IMR-90 (cell line): ENCODE measurements around the gene PRELID2. TPM values are rescaled to one million over a fixed set of nuclear protein-coding genes. Genes with fewer than 3 reads are reported as not detected.
A peak's percentile ranks its signal among the peaks of the same experiment; 100 is the strongest.

ENCODE experiments used
- ATAC-seq: fragments of 200-7000 bp; cut with Tn5 transposase; 2 replicates; pipeline ENCODE4 v1.9.1; 2020; ENCODE audit warnings: low read depth, mild to moderate bottlenecking, moderate library complexity
- BruUV-seq: library from RNA; stranded (reverse); fragments of 400-500 nt; replicated peaks from 2 replicates; lab custom pipeline; 2021; lab: Mats Ljungman, UMichigan
- CTCF ChIA-PET: fragments of 300-600 bp; formaldehyde crosslinking; extraction: SDS; loops from one replicate; lab custom pipeline; 2021; ENCODE audit warnings: antibody characterized with exemption; lab: Yijun Ruan, JAX
- POLR2A ChIA-PET: fragments of 300-600 bp; sonication (Branson Sonifier 250); formaldehyde crosslinking; loops from one replicate; lab custom pipeline; 2022; ENCODE audit warnings: antibody characterized with exemption; ENCODE audit not compliant: unreplicated experiment; lab: Charles Lee
- DNase-seq: peaks from one replicate; pipeline ENCODE4 v3.0.0; 2013
- H2AFZ ChIP-seq: replicated peaks from 2 replicates; pipeline ENCODE3; 2013; ENCODE audit warnings: low read length, mild to moderate bottlenecking; ENCODE audit not compliant: poor library complexity
- H2AK5ac ChIP-seq: 2 replicates; pipeline ENCODE4 v1.6.1; 2013; ENCODE audit warnings: low read depth, low read length, inconsistent platforms
- H2AK9ac ChIP-seq: replicated peaks from 2 replicates; pipeline ENCODE3; 2013; ENCODE audit warnings: mild to moderate bottlenecking, low read depth, low read length, moderate library complexity; ENCODE audit not compliant: poor library complexity
- H2BK120ac ChIP-seq: 2 replicates; pipeline ENCODE4 v1.6.1; 2013; ENCODE audit warnings: low read depth, low read length, inconsistent platforms
- H2BK15ac ChIP-seq: 3 replicates; pipeline ENCODE4 v1.6.1; 2013; ENCODE audit warnings: low read depth, low read length, inconsistent platforms
- H2BK20ac ChIP-seq: 2 replicates; pipeline ENCODE4 v1.6.1; 2013; ENCODE audit warnings: low read depth, mild to moderate bottlenecking, inconsistent platforms, low read length, moderate library complexity
- H2BK5ac ChIP-seq: 2 replicates; pipeline ENCODE4 v1.6.1; 2013; ENCODE audit warnings: mild to moderate bottlenecking, low read depth, low read length, inconsistent platforms; ENCODE audit not compliant: poor library complexity, severe bottlenecking
- H3K14ac ChIP-seq: replicated peaks from 2 replicates; pipeline ENCODE4 v1.6.1; 2013; ENCODE audit warnings: low read depth, low read length, inconsistent platforms
- H3K18ac ChIP-seq: 2 replicates; pipeline ENCODE4 v1.6.1; 2013; ENCODE audit warnings: low read depth, low read length, control low read depth
- H3K23ac ChIP-seq: 2 replicates; pipeline ENCODE4 v1.6.1; 2013; ENCODE audit warnings: low read depth, low read length, inconsistent platforms
- H3K27ac ChIP-seq: 2 replicates; pipeline ENCODE4 v1.5.1; 2013; ENCODE audit warnings: mild to moderate bottlenecking, control low read depth, low read length; ENCODE audit not compliant: insufficient read depth
- H3K27me3 ChIP-seq: 2 replicates; pipeline ENCODE4 v1.6.1; 2013; ENCODE audit warnings: low read length; ENCODE audit not compliant: control insufficient read depth, insufficient read depth
- H3K36me3 ChIP-seq: 2 replicates; pipeline ENCODE4 v1.6.1; 2013; ENCODE audit warnings: low read length, mixed read lengths; ENCODE audit not compliant: control insufficient read depth, insufficient read depth
- H3K4ac ChIP-seq: 2 replicates; pipeline ENCODE4 v1.6.1; 2013; ENCODE audit warnings: low read depth, low read length, inconsistent platforms
- H3K4me1 ChIP-seq: 2 replicates; pipeline ENCODE4 v1.6.1; 2013; ENCODE audit warnings: low read length, mixed read lengths; ENCODE audit not compliant: control insufficient read depth, insufficient read depth
- H3K4me2 ChIP-seq: 2 replicates; pipeline ENCODE4 v1.6.1; 2013; ENCODE audit warnings: low read depth, mild to moderate bottlenecking, control low read depth, low read length, moderate library complexity
- H3K4me3 ChIP-seq: 2 replicates; pipeline ENCODE4 v1.5.1; 2013; ENCODE audit warnings: low read depth, mild to moderate bottlenecking, control low read depth, low read length, moderate library complexity; ENCODE audit not compliant: insufficient read depth
- H3K56ac ChIP-seq: 2 replicates; pipeline ENCODE4 v1.6.1; 2013; ENCODE audit warnings: low read length, inconsistent platforms; ENCODE audit not compliant: insufficient read depth; ENCODE audit errors: extremely low read depth
- H3K79me1 ChIP-seq, 2 experiments: 2 replicates each; pipeline ENCODE4 v1.6.1; 2013; ENCODE audit warnings: low read length in 2 of 2, inconsistent platforms in 1 of 2, low read depth in 1 of 2
- H3K9ac ChIP-seq: 2 replicates; pipeline ENCODE4 v1.6.1; 2013; ENCODE audit warnings: low read depth, low read length, control low read depth
- H3K9me1 ChIP-seq: 2 replicates; pipeline ENCODE4 v1.6.1; 2013; ENCODE audit warnings: low read length, inconsistent platforms; ENCODE audit not compliant: insufficient read depth
- H3K9me3 ChIP-seq: 2 replicates; pipeline ENCODE4 v1.6.1; 2013; ENCODE audit warnings: low read length; ENCODE audit not compliant: control insufficient read depth, insufficient read depth
- H4K20me1 ChIP-seq: 2 replicates; pipeline ENCODE4 v1.6.1; 2013; ENCODE audit warnings: low read length, inconsistent platforms; ENCODE audit not compliant: insufficient read depth
- H4K5ac ChIP-seq: 2 replicates; pipeline ENCODE4 v1.6.1; 2013; ENCODE audit warnings: mild to moderate bottlenecking, low read depth, low read length, control low read depth
- H4K8ac ChIP-seq, 2 experiments: 2 replicates each; pipeline ENCODE4 v1.6.1; 2013; ENCODE audit warnings: low read depth in 2 of 2, low read length in 2 of 2, control low read depth in 1 of 2, inconsistent platforms in 1 of 2
- H4K91ac ChIP-seq: 2 replicates; pipeline ENCODE4 v1.6.1; 2013; ENCODE audit warnings: low read depth, low read length, inconsistent platforms; ENCODE audit not compliant: insufficient read depth
- POLR2A ChIP-seq: IDR thresholded peaks from 2 replicates; pipeline ENCODE4 v1.6.1; 2012; ENCODE audit warnings: mild to moderate bottlenecking, low read depth, low read length
- RFX5 ChIP-seq: IDR thresholded peaks from 2 replicates; pipeline ENCODE4 v1.8.0; 2012; ENCODE audit warnings: low read depth, mild to moderate bottlenecking, low read length, moderate library complexity
- WGBS, 2 experiments: methylation state at CpG; one replicate each; pipeline versions ENCODE4 v1.1.5 to v1.1.7; 2013; ENCODE audit warnings: missing lambda C conversion rate in 2 of 2; ENCODE audit not compliant: insufficient read length in 1 of 2; ENCODE audit errors: extremely low coverage in 2 of 2; 5-methylcytosine and 5-hydroxymethylcytosine counted together
- dilution Hi-C: fragments of 300-500 bp; cut with HindIII; formaldehyde crosslinking; loops from one replicate; pipeline ENCODE4 v1.14.3; 2018; ENCODE audit warnings: low sequenced_read_pairs; ENCODE audit not compliant: unreplicated experiment
- in situ Hi-C: fragments of 300-500 bp; cut with MboI; formaldehyde crosslinking; loops from 3 replicates; pipeline ENCODE4 v1.14.3; 2019; ENCODE audit warnings: low sequenced_read_pairs, inconsistent platforms, mixed read lengths
- intact Hi-C: fragments of 100-400 bp; cut with micrococcal nuclease; formaldehyde crosslinking; loops from 2 replicates; pipeline ENCODE4 v1.10.0; 2022
- polyA plus RNA-seq, 3 experiments: library from polyadenylated mRNA; depleted of rRNA; stranded (reverse); fragments of >200 nt; gene quantifications; 2 replicates each; pipeline ENCODE4 v1.2.3, GENCODE V29; 2012; ENCODE audit warnings: low replicate concordance in 1 of 3
- total RNA-seq: library from RNA; depleted of rRNA; stranded (reverse); fragments of >200 nt; gene quantifications from 2 replicates; pipeline ENCODE4 v1.2.3, GENCODE V29; 2012

PRELID2 gene
- total and polyA plus RNA-seq, 2 of the 4 experiments (the other 2 are of a cell fraction) = 4.9 to 8.6 TPM

- Histone ChIP-seq H3K27ac (no peak overlapping the region), H2BK5ac (no peak overlapping the region), H3K36me3 (no peaks in the 10 kb centered on the region), H3K4ac (no peak overlapping the region), H2AFZ (no peak overlapping the region), H2BK120ac (no peak overlapping the region), H2BK15ac (no peak overlapping the region), H3K4me2 (no peak overlapping the region), H3K9me1 (no peaks in the 10 kb centered on the region), H2AK9ac (no peak overlapping the region), H3K9me3 (no peaks in the 10 kb centered on the region), H3K79me1 (no peaks in the 10 kb centered on the region), H4K8ac (no peak overlapping the region), H3K56ac (no peak overlapping the region), H3K4me1 (no peaks in the 10 kb centered on the region), H3K4me3 (no peak overlapping the region), H3K27me3 (no peaks in the 10 kb centered on the region), H3K14ac (no peak overlapping the region), H4K91ac (no peak overlapping the region), H3K18ac (no peak overlapping the region), H4K20me1 (no peaks in the 10 kb centered on the region), H2AK5ac (no peak overlapping the region), H4K5ac (no peak overlapping the region), H3K23ac (no peak overlapping the region), H3K9ac (no peak overlapping the region), H2BK20ac (no peak overlapping the region)
- ATAC-seq (no peak), DNase-seq (peak; percentile 10)
- TF ChIP-seq RFX5 = no peak
- no peak for TF ChIP-seq POLR2A
- POLR2A ChIA-PET = interaction anchor here (0.6 kb wide), 1 partner anchor 638 kb away, joined by 4 read pairs; no protein-coding TSS in a partner anchor
- CTCF ChIA-PET = no interaction called here
- intact Hi-C loops (no loop called here), dilution Hi-C loops (no loop called here), in situ Hi-C loops (no loop called here)
- no CpG with 5 or more reads among the region's 5 CpGs for whole genome bisulfite sequencing, 2 experiments
- BruUV-seq = no TSS peak
Measured at GRCh38 chr5:145806923-145807322, 28.2 kb downstream of the PRELID2 start.
